ENCODE results near the gene MTCL3.

The MTCL3 gene

GRCh38 chr6:127566119-127566518, 47.0 kb upstream of the MTCL3 start:
- H3K9me2 ChIP-seq (replicated peaks; ENCODE audit: insufficient read depth, low read length): no peaks in the 10 kb centered on the region
- no peak overlapping the region for H3K9ac ChIP-seq (ENCODE audit: low read length)
- H3K9me3 ChIP-seq (ENCODE audit: insufficient read depth, low read length): no peaks in the 10 kb centered on the region
- H3K4me2 ChIP-seq (ENCODE audit: low read depth, low read length, poor library complexity, severe bottlenecking): no peak overlapping the region
- no peaks in the 10 kb centered on the region for H3K36me3 ChIP-seq (ENCODE audit: low read length)
- no peak overlapping the region for H3K27ac ChIP-seq (ENCODE audit: low read depth, low read length)
- H2AFZ ChIP-seq (ENCODE audit: low read depth, low read length, severe bottlenecking): no peak overlapping the region
- H3K4me3 ChIP-seq (ENCODE audit: insufficient read depth, low read length, poor library complexity, severe bottlenecking): no peak overlapping the region
- H4K20me1 ChIP-seq (ENCODE audit: low read depth, low read length): no peaks in the 10 kb centered on the region
- H3K27me3 ChIP-seq (ENCODE audit: low read length): no peaks in the 10 kb centered on the region
- TF ChIP-seq CTCF (IDR thresholded peaks at IDR 0.05; ENCODE audit: insufficient read depth, low read length, poor library complexity, severe bottlenecking) (no peak), EZH2phosphoT487 (conservative IDR thresholded peaks at IDR 0.05; ENCODE audit: low read length) (no peak)
- H3F3A ChIP-seq (ENCODE audit: insufficient read depth): no peaks in the 10 kb centered on the region
- no peaks in the 10 kb centered on the region for H3K79me2 ChIP-seq (ENCODE audit: insufficient read depth, low read length)

GRCh38 chr6:127564761-127565160, 45.6 kb upstream of the MTCL3 start:
- TF ChIP-seq CTCF (IDR thresholded peaks at IDR 0.05; ENCODE audit: insufficient read depth, low read length, poor library complexity, severe bottlenecking) (no peak), EZH2phosphoT487 (conservative IDR thresholded peaks at IDR 0.05; ENCODE audit: low read length) (no peak)
- H3K9ac ChIP-seq (ENCODE audit: low read length): no peak overlapping the region
- H4K20me1 ChIP-seq (ENCODE audit: low read depth, low read length): no peaks in the 10 kb centered on the region

DNA sequence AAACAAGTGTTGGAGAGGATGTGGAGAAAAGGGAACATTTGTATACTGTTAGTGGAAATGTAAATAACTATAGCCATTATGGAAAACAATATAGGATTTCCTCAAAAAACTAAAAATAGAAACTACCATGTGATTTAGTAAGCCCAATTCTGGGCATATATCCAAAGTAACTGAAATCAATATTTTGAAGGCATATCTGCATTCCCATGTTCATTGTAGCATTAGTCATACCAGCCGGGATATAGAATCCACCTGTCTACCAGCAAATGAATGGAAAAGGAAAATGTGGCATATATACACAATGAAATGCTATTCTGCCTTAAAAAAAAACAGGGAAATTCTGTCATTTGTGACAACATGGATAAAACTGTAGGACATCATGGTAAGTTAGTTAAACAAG, 42.5 kb upstream of the MTCL3 start:
- H3K9me2 ChIP-seq (replicated peaks; ENCODE audit: insufficient read depth, low read length): no peaks in the 10 kb centered on the region
- TF ChIP-seq CTCF (IDR thresholded peaks at IDR 0.05; ENCODE audit: insufficient read depth, low read length, poor library complexity, severe bottlenecking) (no peak), EZH2phosphoT487 (conservative IDR thresholded peaks at IDR 0.05; ENCODE audit: low read length) (no peak)
- H3F3A ChIP-seq (ENCODE audit: insufficient read depth): no peaks in the 10 kb centered on the region
- no peaks in the 10 kb centered on the region for H3K9me3 ChIP-seq (ENCODE audit: insufficient read depth, low read length)
- H3K79me2 ChIP-seq (ENCODE audit: insufficient read depth, low read length): no peaks in the 10 kb centered on the region
- no peak overlapping the region for H3K9ac ChIP-seq (ENCODE audit: low read length)
- H4K20me1 ChIP-seq (ENCODE audit: low read depth, low read length): no peaks in the 10 kb centered on the region
- no peak overlapping the region for H3K27ac ChIP-seq (ENCODE audit: low read depth, low read length)
- H3K4me2 ChIP-seq (ENCODE audit: low read depth, low read length, poor library complexity, severe bottlenecking): no peak overlapping the region
- no peaks in the 10 kb centered on the region for H3K36me3 ChIP-seq (ENCODE audit: low read length)
- H3K27me3 ChIP-seq (ENCODE audit: low read length): no peaks in the 10 kb centered on the region
- H2AFZ ChIP-seq (ENCODE audit: low read depth, low read length, severe bottlenecking): no peak overlapping the region
- H3K4me3 ChIP-seq (ENCODE audit: insufficient read depth, low read length, poor library complexity, severe bottlenecking): no peak overlapping the region

More at GRCh38 chr6:127564761-127565160, 45.6 kb upstream of the MTCL3 start:
- H3K27ac ChIP-seq (ENCODE audit: low read depth, low read length): no peak overlapping the region
- H3K9me2 ChIP-seq (replicated peaks; ENCODE audit: insufficient read depth, low read length): no peaks in the 10 kb centered on the region
- no peak overlapping the region for H3K4me2 ChIP-seq (ENCODE audit: low read depth, low read length, poor library complexity, severe bottlenecking)
- no peaks in the 10 kb centered on the region for H3K27me3 ChIP-seq (ENCODE audit: low read length)
- no peak overlapping the region for H3K4me3 ChIP-seq (ENCODE audit: insufficient read depth, low read length, poor library complexity, severe bottlenecking)
- no peaks in the 10 kb centered on the region for H3K36me3 ChIP-seq (ENCODE audit: low read length)
- H2AFZ ChIP-seq (ENCODE audit: low read depth, low read length, severe bottlenecking): no peak overlapping the region
- no peaks in the 10 kb centered on the region for H3F3A ChIP-seq (ENCODE audit: insufficient read depth)
- no peaks in the 10 kb centered on the region for H3K9me3 ChIP-seq (ENCODE audit: insufficient read depth, low read length)
- H3K79me2 ChIP-seq (ENCODE audit: insufficient read depth, low read length): no peaks in the 10 kb centered on the region

Data from SU-DHL-6 (cell line).